HG03432 (cell line): ENCODE results near the gene MEOX1.

ENCODE experiments used
- ATAC-seq: cut with Tn5 transposase; IDR thresholded peaks from one replicate; pipeline ENCODE4 v1.9.1; 2021; ENCODE audit warnings: mild to moderate bottlenecking, moderate library complexity; ENCODE audit not compliant: unreplicated experiment

The MEOX1 gene

GRCh38 chr17:43659823-43660617 is 1.7 kb downstream of the MEOX1 start:
- no peak for ATAC-seq

GRCh38 chr17:43658900-43659299 is 2.8 kb downstream of the MEOX1 start:
- ATAC-seq: no peak

- no peak for ATAC-seq
Observed at GRCh38 chr17:43655693-43656255, 5.9 kb downstream of the MEOX1 start.

GRCh38 chr17:43652124-43652480 is 9.6 kb downstream of the MEOX1 start:
- no peak for ATAC-seq

- no peak for ATAC-seq
Observed at GRCh38 chr17:43650471-43650870, 11.3 kb downstream of the MEOX1 start.

- ATAC-seq: no peak
Observed at GRCh38 chr17:43648916-43649315, 12.8 kb downstream of the MEOX1 start.

- ATAC-seq: no peak
Observed at GRCh38 chr17:43645765-43646481, 15.8 kb downstream of the MEOX1 start.

- ATAC-seq: no peak
Observed at GRCh38 chr17:43645450-43645764, 16.3 kb downstream of the MEOX1 start.

- no peak for ATAC-seq
Observed at GRCh38 chr17:43644081-43644480, 17.6 kb downstream of the MEOX1 start.

GRCh38 chr17:43641416-43641815 is 20.3 kb downstream of the MEOX1 start:
- ATAC-seq: no peak

GRCh38 chr17:43640491-43641252 is 21.1 kb downstream of the MEOX1 start:
- ATAC-seq: no peak

- no peak for ATAC-seq
Observed at GRCh38 chr17:43637563-43638323, 24.0 kb downstream of the MEOX1 start.

- no peak for ATAC-seq
Observed at GRCh38 chr17:43636426-43636825, 25.3 kb downstream of the MEOX1 start.

- no peak for ATAC-seq
Observed at GRCh38 chr17:43634591-43635125, 27.1 kb downstream of the MEOX1 start.

GRCh38 chr17:43632221-43632620 is 29.5 kb downstream of the MEOX1 start:
- no peak for ATAC-seq

GRCh38 chr17:43631429-43631828 is 30.3 kb downstream of the MEOX1 start:
- no peak for ATAC-seq

- no peak for ATAC-seq
Observed at GRCh38 chr17:43628089-43628650, 33.6 kb downstream of the MEOX1 start.

- no peak for ATAC-seq
Observed at GRCh38 chr17:43627653-43628052, 34.1 kb downstream of the MEOX1 start.

GRCh38 chr17:43626023-43626422 is 35.7 kb downstream of the MEOX1 start:
- no peak for ATAC-seq

GRCh38 chr17:43625606-43626005 is 36.1 kb downstream of the MEOX1 start:
- ATAC-seq: no peak
